SW 1271 (cell line): ENCODE data around the gene SAE1.

Experiments
- DNase-seq, 2 experiments: peaks; one replicate each; lab custom pipeline; 2025; lab: John Stamatoyannopoulos, UW

SAE1 gene

DNA sequence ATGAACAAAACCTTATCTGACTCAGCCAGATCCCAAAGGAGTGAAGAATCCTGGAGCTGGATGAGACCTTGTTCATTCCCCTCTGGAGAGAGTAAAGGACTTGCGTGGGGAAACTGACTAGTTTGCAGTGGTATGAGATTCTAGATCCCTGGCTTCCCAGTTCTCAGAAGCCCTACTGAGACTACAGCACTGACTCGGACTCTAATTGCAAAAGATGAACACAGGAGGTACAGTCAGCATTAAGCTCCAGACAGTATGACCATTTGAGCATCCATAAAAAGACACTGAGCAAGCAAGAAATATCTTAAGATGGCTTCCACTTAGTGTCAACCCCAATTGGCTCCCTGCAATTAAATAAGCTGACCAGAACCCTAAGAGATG is 23.8 kb upstream of the SAE1 start:
- DNase-seq, result no peak

DNA sequence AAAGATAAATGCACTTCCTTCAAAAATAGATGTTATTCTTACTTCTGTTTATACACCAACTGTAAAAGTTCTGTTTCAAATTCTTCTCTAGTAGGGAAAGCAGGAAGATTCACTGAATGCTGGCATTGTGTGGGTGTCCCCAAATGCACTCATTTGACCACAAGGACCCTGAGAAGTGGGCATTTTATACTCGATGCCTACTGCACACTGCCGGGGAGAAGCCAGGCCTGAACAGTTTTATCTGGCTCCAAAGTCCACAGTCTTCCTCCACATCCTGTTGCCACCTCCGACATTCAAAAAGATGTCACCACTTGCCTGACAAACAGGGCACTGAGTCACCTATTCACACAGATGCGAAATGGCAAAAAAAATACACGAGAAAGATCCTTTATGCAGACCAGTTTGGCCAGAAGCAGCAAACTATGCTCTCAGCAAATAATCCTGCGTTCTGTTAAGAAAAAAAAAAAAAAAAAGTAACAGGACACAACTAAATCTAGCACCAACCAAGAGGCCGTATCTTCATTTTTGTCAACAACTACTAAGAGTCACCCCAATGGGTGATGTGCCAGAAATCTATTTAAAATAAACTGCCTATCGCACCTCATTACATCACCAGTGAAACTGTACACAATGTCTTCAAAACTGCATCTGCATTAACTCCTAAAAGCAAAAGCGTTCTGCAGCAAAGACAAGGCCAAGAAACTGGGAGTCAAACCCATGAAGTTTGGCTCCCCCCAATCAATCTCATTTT is 23.3 kb upstream of the SAE1 start:
- DNase-seq, result no peak

DNA sequence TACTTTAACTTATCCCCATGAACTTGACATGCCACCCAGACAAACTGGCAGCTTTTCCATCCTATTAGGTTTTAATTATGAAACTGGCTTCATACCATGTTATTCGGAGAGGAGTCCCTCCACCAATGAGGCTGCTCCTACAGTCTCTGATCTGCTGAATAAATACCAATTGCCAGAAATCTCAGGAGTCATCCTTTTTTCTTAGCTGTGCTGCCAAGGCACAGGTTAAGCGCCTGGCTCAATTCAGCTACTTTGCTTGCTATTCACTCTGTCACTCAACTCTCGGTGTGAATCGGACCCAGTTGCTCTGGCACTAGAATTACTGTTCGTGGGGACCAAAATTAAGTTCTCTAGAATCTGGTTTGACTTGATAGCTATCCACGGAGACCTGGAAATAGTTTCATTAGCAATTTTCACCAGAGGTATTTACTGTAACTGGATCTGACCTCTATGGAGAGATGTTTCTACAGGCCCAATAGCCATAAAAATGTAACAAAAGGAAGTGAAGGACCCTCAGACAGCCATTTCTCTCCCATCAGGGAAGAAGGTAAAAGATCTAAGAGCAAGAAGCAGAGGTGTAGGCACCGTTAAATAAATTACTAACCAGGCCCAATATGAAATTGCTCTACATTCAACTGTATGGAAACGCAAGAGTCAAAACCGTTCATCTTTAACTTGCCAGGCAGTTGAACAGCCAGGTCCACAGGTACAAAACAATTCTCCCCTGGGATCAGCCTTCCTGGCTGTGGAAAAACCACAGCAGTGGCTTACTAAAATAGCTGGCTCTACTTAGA is 22.5 kb upstream of the SAE1 start:
- no peak for DNase-seq

DNA sequence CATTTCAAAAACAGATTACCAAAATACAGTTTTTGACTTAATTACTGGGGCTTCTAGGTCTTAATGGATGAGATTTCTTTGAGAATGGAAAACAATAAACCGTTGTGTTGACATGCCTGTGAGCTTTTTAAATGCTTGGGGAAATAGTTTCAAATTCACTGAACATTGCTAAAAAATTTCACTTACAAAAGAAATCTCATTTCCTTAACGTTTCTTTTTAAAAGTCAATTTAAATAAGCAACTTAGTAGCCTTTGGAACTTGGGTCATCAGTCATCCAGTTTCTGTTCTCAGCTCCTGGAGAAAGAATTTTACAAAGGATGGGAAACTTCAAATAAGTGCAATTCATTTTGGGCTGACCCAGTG is 21.5 kb upstream of the SAE1 start:
- DNase-seq, result no peak

DNA sequence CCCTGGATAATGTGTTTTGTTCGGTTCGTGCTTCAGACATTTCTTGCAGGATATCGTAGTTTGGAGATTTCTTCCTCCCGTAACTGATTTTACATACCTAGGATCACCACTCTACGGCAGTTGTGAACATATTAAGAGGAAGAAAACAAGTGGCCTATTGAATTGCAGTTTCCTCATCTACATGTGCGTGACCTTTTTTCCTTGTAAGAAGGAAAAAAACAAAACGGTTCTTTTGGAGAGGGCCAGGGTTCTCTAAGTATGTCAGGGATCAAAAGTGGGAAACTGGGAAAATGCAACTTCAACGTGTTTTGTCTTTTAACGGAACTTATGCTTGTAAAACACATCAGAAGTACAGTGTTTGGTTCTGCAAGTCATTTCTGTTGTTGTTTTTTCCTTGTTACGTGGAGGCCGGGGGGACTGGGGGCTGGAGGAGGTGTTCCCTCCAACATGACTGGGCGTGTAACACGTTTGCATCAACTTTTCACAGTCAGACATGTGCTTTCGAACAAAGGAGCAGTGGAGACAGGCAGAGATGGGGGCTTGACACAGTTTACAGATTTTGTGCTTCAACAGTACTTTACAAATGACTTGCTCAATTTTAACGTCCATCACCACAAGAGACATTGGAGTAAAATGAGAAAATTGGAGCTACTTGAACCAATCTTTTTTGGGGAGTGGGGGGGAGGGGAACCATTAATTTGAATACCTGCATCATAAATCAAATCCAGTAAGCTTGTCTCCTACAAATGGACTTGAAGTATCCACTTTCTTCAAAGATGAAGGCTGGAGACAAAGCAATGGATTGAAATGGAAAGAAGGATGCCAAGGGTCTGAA is 20.9 kb upstream of the SAE1 start:
- no peak for DNase-seq

DNA sequence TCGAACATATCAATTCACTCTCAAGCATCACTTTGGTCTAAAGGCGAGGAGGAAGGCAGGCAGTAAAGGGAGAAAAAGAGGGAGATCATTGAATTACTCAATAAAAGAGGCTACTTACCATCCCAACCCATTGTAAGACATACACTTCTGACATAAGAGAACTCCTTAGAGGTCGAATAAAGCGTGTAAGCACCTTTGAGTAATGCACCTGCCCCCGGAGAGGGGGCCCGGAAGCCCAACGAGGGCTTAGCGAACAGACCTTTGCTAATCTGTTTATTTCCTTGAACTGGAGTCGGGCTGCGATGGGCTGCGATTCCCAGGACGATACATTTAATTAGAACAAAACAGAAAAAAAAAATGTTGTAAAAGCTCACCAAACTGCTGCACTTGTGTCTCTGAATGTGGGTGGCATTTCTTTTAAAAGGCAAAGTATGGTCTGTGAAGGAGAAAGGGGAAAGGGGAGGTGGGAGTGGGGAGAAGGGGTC is 20.1 kb upstream of the SAE1 start:
- DNase-seq, result no peak

DNA sequence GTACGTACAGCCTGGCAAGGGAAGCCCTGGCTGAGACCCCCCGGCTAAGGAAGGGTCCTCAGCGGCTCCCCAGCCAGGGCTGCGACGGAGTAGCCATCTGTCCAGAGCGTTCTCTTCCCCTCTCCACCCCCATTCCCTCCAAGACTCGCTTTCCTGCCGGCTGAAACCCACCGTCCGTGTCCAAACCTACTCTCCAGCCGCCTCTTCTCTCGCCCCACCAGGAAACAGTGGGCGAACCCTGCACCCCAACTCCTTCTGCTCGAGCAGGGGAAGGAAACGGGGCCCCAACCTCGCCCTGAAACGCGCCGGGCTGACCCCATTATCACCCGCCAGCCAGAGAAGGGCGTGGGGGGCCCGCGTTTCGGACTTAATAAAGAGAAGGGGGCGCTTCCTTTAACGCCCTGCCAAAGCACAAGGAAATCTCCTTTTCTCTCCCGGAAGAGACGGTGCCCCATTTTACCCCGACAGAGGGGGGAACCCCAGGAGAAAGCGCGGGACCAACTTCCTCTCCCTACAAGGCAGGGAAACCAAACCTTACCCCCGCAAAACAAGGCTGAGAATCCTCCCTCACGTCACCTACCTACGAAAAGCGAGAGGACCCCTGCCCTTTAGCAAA is 19.5 kb upstream of the SAE1 start:
- DNase-seq, result no peak

DNA sequence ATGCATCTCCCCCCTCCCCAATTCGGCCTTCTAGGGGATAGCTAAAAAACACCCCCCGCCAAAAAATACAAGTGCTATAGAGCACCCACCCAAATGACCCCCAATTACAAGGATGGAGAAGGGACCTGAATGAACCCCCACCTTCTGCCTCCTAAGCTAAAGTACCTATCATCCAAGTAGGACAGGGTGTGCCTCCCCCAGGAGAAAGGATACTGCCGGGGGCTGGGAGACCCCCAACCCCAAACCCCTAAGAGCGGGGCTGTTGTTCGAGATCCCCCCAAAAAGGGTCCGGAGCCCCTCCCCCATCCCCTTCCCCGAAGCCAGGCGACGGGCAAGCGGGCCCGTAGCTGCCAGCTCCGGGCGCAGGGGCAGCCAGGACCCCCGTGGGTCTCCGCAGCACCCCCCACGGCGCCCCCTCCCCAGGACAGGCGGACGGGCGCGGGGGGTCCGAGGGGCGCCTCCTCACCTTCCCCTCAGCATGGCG is 18.9 kb upstream of the SAE1 start:
- no peak for DNase-seq

DNA sequence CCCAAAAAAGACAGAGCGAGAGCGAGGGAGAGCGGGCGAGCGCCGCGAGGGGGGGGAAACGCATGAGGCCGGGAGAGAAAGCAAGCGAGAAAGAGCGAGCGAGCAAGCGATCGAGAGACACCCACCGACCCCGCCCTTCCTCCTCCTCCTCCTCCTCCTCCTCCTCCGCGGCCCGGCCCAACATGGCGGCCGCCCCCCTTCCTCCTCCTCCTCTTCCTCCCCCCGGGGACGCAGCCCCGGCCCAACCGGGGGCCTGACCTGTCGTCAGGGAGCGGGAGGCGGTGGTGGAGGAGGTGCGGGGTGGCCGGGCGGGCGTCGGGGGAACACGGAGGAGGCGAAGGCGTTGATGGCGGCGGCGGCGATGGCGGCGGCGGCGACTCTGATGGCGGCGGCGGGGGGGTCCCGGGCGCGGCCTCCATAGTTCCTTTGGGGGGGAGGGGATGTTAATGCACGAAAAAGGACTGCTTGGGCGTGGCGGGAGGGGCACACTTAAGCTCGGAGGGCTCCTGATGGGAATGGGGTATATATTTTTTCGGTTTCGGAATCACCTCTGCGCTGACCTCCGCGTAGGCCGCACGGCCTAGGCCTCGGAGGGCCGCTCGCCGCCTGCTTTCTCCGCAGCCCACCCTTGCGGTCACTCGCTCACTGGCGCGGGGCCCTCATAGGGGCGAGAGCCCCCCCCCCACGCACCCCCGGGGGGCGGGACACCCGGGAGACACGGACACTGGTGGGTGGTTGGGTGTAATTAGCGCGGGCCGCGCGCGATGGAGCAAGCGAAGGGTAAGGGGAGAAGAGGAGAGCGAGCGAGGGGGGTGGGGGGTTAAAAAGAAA is 18.3 kb upstream of the SAE1 start:
- peak in 1 of 2 experiments; percentile 67 for DNase-seq

DNA sequence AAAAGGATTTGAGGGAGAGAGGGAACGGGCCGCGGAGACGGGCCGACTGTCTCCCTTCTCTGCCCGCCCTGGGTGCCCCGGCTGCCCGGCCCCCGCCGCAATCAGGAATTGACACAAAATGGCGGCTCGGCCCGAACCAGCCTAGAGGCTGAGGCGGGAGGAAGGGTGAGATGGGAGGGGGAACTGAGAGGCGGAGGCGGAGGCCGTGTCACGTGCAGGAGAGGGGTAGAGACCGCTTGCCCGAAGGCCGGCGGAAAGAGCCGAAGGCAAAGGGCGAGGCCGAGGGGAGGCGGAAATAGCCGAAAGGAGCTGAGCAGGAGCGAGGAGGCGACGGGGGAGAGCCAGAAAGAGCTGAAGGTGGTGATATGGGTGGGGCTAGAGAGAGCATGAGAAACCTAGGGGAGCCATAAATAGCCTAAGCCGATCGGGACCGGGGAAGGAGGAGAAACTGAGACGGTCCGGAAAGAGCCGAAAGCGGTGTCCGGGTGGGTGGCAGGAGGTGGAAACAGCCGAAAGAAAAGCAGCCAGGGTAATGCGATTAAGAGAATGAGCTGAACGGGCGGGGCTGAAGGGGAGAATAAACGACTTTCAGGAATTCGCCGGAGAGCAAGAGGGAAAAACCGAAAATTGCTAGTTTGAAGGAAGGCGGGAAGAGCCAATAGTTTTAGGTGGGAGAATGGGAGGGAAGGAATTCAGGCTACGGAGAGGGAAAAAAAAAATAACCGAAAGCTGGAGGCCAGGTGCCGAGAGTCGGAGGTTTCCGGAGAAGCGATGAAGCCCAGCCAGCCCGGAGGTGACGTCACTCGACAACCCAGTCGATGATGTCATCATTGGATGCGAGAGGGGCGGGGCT is 17.4 kb upstream of the SAE1 start, which contains the start of gene ZC3H4:
TSS of gene ZC3H4 (minus strand) at position 780 of the 853 bp plus-strand sequence. CDS start 1,192 bp downstream, outside the sequence.
- DNase-seq, result peak; percentile 87 to 97

DNA sequence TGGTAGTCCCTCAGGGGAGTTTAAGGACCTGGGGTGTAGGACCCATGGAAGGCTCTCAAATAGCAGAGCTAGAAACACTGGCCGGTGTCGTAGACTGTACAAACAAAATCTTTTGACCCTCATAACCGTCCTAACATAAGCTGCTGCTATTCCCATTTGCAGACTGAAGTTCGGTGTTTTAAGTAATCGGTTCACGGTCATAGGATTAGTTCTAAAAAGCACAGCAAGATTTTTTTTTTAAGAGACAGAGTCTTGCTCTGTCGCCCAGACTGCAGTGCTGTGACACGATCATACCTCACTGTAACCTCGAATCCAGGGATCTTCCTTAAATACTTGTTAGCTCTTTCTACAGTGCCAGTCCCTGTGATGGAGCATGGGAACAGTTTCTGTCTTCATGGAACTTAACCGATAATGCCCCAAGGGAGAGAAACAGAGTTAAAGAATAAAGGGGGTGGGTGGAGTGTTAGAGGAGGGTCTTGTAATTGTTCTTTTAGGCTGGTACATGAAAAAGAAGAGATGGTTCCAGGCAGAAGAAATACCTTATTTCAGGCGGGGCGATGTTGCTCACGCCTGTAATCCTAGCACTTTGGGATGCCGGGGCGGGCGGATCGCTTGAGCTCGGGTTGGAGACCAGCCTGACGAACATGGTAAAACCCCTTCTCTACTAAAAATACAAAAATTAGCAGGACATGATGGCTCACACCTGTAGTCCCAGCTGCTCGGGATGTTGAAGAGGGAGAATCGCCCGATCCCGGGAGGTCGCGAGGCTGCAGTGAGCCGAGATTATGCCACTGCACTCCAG is 16.6 kb upstream of the SAE1 start:
- no peak for DNase-seq

DNA sequence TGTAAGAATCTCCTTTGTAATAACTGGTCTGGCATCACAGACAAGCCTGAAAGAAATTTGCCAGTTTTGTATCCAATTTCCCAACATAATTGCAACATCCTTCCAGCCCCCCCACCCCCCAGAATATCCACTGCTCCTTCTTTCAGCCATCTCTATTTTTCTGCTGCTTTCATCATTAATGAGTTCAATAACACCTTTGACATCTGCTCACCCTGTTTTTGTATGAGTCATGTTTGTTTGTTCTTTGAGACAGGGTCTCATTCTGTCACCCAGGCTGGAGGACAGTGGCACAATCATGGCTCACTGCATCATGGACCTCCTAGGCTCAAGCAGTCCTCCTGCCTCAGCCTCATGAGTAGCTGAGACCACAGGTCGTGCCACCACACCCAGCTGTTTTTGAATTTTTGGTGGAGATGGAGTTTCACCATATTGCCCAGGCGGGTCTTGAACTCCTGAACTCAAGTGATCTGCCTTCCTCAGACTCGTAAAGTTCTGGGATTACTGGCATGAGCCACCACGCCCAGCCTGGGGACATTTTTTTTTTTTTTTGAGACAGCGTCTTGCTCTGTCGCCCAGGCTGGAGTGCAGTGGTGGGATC is 10.1 kb upstream of the SAE1 start:
- no peak for DNase-seq

DNA sequence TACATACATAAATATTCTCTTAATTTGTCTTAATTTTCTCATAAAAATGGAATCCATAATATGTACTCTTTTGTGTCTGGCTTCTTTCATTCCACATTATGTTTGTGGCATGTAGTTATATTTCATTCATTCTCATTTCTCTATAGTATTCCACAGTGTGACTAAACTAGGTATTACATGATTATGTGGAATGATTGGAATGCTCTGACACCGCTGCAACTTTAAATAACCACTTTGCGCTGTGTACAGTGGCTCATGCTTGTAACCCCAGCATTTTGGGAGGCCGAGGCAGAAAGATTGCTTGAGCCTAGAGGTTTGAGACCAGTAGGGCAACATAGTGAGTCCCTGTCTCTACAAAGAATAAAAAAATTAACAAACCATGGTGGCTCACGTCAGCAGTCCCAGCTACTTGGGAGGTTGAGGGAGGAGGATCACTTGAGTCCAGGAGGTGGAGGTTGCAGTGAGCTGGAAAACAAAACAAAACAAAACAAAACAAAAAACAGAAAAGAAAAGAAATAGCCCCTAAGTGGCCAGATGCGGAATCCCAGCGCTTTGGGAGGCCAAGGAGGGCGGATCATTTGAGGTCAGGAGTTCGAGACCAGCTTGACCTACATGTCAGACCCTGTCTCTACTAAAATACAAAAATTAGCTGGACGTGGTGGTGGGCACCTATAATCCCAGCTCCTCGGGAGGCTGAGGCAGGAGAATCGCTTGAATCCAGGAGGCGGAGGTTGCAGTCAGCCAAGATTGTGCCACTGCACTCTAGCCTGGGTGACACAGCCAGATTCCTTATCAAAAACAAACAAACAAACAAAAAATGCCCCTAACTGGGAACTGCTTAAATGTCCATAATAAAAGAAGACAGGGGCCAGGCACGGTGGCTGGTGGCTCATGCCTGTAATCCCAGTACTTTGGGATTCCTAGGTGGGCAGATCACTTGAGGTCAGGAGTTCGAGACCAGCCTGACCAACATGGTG is 8.0 kb upstream of the SAE1 start:
- DNase-seq, result peak in 1 of 2 experiments; percentile 59

DNA sequence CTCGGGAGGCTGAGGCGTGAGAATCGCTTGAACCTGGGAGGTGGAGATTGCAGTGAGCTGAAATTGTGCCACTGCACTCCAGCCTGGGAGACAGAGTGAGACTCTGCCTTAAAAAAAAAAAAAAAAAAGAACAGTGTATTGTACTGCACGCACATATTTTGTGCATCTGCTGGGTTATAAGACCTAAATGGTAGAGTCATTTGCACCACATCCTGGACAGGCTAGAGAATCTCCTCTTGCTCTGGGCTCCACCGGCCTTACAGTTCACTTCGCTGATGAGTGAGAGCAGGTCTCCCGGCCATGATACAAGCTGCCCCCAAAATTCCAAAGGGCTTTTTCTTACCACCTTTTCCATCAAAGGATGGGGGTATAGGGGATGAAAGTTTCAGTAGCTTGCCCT is 7.2 kb upstream of the SAE1 start:
- DNase-seq, result no peak

DNA sequence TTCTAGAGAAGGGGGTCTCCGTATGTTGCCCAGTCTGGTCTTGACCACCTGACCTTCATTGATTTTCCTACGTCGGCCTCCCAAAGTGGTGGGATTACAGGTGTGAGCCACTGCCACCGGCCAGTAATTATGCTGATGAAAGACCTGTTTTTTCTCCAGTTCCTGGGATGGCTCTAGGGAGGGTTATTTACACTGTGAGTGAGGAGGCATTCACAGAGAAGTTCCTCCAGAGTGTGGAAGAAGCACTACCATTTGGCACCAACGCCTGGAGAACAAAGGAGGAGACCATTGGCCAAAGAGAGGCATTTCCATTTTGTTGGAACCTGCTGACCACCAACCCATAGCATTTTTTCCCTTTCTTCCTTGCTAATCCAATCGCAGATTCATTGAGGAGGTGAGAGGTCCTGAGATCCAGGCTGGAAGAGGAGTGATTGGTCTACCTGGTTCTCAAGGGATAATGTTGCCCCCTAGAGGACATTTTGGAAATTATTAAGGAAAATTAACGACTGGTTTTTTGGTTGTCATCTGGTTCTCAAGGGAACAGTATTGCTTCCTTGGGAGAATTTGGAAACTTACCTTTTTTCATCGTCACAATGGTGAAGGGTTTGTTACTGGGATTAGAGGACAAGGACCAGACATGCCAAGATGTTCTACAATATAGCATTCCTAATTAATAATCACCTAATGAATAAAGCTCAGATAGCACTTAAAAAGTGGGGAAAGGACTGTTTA is 5.5 kb upstream of the SAE1 start:
- peak in 1 of 2 experiments; percentile 69 for DNase-seq

DNA sequence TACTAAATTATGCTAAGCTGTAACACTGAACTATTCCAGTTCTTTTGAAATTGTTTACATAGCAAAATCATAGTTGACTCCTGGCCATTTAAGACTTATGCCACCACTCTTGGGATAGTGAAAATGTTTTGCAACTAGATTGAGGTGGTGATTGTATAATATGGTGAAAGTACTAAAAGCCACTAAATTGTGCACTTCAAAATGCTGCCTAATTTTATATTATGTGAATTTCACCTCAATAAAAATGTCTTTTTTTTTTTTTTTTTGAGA is 5.0 kb upstream of the SAE1 start:
- no peak for DNase-seq

DNA sequence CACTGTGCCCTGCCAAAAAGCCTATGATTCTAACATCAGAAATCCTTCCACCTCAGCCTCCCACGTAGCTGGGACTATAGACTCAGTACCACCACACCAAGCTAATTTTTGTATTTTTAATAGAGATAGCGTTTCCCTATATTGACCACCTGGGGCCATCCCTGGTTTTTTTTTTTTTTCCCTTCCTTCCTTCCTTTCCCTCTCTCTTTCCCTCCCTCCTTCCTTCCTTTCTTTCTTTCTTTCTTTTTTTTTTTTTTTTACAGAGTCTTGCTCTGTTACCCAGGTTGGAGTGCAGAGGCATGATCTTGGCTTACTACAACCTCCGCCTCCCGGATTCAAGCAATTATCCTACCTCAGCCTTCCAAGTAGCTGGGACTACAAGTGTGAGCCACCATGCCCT is 1.1 kb upstream of the SAE1 start:
- DNase-seq, result no peak
